ENCODE data around the gene DLG2. TPM values are rescaled to one million over a fixed set of nuclear protein-coding genes. Genes with fewer than 3 reads are reported as not detected.

DLG2 gene
- total RNA-seq, 1 experiment from 2014 or later: 17.5 TPM

DNA sequence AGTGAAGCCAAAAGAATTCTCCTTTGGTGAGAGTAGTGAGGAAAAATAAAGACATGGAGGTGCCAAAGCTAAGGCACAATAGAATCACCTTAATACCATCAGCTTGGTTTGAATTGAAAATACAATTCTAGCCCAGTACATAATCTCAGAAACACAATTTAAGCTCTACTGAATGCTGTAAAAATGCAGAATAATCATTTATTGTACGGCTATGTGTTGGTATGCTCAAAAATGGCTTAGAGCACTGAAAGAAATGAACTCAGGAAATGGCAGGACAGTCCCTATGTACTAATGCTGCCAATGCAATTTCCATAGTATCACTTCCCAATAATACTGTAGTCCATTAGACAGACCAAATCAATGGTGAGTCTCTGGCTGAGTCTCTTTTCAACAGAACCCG lies 798.5 kb downstream of the DLG2 start (continued):
- TF ChIP-seq, protein P1, sequence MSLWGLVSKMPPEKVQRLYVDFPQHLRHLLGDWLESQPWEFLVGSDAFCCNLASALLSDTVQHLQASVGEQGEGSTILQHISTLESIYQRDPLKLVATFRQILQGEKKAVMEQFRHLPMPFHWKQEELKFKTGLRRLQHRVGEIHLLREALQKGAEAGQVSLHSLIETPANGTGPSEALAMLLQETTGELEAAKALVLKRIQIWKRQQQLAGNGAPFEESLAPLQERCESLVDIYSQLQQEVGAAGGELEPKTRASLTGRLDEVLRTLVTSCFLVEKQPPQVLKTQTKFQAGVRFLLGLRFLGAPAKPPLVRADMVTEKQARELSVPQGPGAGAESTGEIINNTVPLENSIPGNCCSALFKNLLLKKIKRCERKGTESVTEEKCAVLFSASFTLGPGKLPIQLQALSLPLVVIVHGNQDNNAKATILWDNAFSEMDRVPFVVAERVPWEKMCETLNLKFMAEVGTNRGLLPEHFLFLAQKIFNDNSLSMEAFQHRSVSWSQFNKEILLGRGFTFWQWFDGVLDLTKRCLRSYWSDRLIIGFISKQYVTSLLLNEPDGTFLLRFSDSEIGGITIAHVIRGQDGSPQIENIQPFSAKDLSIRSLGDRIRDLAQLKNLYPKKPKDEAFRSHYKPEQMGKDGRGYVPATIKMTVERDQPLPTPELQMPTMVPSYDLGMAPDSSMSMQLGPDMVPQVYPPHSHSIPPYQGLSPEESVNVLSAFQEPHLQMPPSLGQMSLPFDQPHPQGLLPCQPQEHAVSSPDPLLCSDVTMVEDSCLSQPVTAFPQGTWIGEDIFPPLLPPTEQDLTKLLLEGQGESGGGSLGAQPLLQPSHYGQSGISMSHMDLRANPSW (CRISPR knock-in tag; conservative IDR thresholded peaks at IDR 0.05; ENCODE audit: low read depth): no peak
- TF ChIP-seq CREM (CRISPR knock-in tag; IDR thresholded peaks at IDR 0.05) (no peak), CREB1 (CRISPR knock-in tag; IDR thresholded peaks at IDR 0.05) (no peak)

DNA sequence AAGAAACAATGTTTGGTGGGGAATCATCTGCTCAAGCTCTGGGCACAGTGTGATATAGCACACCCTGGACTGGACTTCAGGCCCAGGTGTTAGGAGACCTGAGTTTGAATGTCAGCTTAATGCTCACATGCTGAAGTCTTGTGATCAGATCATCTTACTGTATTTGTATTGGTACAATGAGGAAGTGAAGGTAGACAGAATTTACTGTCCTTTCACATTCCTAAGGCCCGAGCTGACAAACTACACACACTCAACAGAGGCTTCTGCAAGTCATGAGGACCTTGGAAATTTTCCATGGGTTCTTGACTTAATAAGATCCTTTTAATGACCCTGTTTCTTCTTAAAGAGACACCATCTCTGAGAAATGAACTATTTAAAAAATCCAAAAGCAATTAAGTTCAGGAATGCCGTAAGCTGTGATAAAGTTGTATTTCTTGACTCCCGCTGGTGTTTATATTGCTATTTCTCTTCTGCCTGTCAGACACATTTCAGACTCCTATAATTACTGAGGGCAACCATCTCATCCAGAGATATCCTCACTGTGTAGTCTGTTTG lies 802.0 kb downstream of the DLG2 start:
- Mint-ChIP-seq H3K4me1 (peaks cover 2% of the 10 kb centered on the region), H3K4me3 (no peak overlapping the region), H3K36me3 (no peaks in the 10 kb centered on the region), H3K9me3 (no peaks in the 10 kb centered on the region), H3K27me3 (ENCODE audit: low read depth) (no peaks in the 10 kb centered on the region), H3K27ac (no peak overlapping the region)
- ChIA-PET POLR2A (no interaction called here), CTCF (interaction anchor here (0.5 to 1.6 kb wide), 2 partner anchors 74 to 241 kb away, joined by 3 to 6 read pairs; no protein-coding TSS in a partner anchor)
- DNase-seq (ENCODE audit: low spot score) (no peak), ATAC-seq (no peak)
- TF ChIP-seq, protein P2, sequence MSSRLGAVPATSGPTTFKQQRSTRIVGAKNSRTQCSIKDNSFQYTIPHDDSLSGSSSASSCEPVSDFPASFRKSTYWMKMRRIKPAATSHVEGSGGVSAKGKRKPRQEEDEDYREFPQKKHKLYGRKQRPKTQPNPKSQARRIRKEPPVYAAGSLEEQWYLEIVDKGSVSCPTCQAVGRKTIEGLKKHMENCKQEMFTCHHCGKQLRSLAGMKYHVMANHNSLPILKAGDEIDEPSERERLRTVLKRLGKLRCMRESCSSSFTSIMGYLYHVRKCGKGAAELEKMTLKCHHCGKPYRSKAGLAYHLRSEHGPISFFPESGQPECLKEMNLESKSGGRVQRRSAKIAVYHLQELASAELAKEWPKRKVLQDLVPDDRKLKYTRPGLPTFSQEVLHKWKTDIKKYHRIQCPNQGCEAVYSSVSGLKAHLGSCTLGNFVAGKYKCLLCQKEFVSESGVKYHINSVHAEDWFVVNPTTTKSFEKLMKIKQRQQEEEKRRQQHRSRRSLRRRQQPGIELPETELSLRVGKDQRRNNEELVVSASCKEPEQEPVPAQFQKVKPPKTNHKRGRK (CRISPR knock-in tag; IDR thresholded peaks at IDR 0.05; ENCODE audit: borderline replicate concordance): no peak
- no peak for TF ChIP-seq ZNF416 (CRISPR knock-in tag; IDR thresholded peaks at IDR 0.05)
- no peak for TF ChIP-seq SOX15 (CRISPR knock-in tag; IDR thresholded peaks at IDR 0.05)
- no peak for TF ChIP-seq CREB1 (CRISPR knock-in tag; IDR thresholded peaks at IDR 0.05)
- TF ChIP-seq, protein P3, sequence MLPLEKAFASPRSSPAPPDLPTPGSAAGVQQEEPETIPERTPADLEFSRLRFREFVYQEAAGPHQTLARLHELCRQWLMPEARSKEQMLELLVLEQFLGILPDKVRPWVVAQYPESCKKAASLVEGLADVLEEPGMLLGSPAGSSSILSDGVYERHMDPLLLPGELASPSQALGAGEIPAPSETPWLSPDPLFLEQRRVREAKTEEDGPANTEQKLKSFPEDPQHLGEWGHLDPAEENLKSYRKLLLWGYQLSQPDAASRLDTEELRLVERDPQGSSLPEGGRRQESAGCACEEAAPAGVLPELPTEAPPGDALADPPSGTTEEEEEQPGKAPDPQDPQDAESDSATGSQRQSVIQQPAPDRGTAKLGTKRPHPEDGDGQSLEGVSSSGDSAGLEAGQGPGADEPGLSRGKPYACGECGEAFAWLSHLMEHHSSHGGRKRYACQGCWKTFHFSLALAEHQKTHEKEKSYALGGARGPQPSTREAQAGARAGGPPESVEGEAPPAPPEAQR (CRISPR knock-in tag; IDR thresholded peaks at IDR 0.05): no peak
- TF ChIP-seq ZNF396 (CRISPR knock-in tag; IDR thresholded peaks at IDR 0.05; ENCODE audit: borderline replicate concordance): no peak
- TF ChIP-seq FOXP1 (CRISPR knock-in tag; IDR thresholded peaks at IDR 0.05; ENCODE audit: borderline replicate concordance): no peak
- TF ChIP-seq, protein P4, sequence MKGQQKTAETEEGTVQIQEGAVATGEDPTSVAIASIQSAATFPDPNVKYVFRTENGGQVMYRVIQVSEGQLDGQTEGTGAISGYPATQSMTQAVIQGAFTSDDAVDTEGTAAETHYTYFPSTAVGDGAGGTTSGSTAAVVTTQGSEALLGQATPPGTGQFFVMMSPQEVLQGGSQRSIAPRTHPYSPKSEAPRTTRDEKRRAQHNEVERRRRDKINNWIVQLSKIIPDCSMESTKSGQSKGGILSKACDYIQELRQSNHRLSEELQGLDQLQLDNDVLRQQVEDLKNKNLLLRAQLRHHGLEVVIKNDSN (CRISPR knock-in tag; IDR thresholded peaks at IDR 0.05): no peak
- TF ChIP-seq GABPB1 (CRISPR knock-in tag; IDR thresholded peaks at IDR 0.05): no peak
- TF ChIP-seq KAT7 (CRISPR knock-in tag; IDR thresholded peaks at IDR 0.05; ENCODE audit: borderline replicate concordance): no peak
- TF ChIP-seq, protein P5, sequence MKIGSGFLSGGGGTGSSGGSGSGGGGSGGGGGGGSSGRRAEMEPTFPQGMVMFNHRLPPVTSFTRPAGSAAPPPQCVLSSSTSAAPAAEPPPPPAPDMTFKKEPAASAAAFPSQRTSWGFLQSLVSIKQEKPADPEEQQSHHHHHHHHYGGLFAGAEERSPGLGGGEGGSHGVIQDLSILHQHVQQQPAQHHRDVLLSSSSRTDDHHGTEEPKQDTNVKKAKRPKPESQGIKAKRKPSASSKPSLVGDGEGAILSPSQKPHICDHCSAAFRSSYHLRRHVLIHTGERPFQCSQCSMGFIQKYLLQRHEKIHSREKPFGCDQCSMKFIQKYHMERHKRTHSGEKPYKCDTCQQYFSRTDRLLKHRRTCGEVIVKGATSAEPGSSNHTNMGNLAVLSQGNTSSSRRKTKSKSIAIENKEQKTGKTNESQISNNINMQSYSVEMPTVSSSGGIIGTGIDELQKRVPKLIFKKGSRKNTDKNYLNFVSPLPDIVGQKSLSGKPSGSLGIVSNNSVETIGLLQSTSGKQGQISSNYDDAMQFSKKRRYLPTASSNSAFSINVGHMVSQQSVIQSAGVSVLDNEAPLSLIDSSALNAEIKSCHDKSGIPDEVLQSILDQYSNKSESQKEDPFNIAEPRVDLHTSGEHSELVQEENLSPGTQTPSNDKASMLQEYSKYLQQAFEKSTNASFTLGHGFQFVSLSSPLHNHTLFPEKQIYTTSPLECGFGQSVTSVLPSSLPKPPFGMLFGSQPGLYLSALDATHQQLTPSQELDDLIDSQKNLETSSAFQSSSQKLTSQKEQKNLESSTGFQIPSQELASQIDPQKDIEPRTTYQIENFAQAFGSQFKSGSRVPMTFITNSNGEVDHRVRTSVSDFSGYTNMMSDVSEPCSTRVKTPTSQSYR (CRISPR knock-in tag; IDR thresholded peaks at IDR 0.05): no peak
- no peak for TF ChIP-seq ZNF219 (CRISPR knock-in tag; IDR thresholded peaks at IDR 0.05; ENCODE audit: borderline replicate concordance)
- TF ChIP-seq, protein P6, sequence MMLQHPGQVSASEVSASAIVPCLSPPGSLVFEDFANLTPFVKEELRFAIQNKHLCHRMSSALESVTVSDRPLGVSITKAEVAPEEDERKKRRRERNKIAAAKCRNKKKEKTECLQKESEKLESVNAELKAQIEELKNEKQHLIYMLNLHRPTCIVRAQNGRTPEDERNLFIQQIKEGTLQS (CRISPR knock-in tag; conservative IDR thresholded peaks at IDR 0.05): no peak
- TF ChIP-seq ZNF121 (CRISPR knock-in tag; IDR thresholded peaks at IDR 0.05): no peak
- TF ChIP-seq MYBL2 (CRISPR knock-in tag; IDR thresholded peaks at IDR 0.05): no peak
- TF ChIP-seq, protein P7, sequence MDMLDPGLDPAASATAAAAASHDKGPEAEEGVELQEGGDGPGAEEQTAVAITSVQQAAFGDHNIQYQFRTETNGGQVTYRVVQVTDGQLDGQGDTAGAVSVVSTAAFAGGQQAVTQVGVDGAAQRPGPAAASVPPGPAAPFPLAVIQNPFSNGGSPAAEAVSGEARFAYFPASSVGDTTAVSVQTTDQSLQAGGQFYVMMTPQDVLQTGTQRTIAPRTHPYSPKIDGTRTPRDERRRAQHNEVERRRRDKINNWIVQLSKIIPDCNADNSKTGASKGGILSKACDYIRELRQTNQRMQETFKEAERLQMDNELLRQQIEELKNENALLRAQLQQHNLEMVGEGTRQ (CRISPR knock-in tag; IDR thresholded peaks at IDR 0.05): no peak
- no peak for TF ChIP-seq SMAD4 (CRISPR knock-in tag; IDR thresholded peaks at IDR 0.05)
- TF ChIP-seq, protein P8, sequence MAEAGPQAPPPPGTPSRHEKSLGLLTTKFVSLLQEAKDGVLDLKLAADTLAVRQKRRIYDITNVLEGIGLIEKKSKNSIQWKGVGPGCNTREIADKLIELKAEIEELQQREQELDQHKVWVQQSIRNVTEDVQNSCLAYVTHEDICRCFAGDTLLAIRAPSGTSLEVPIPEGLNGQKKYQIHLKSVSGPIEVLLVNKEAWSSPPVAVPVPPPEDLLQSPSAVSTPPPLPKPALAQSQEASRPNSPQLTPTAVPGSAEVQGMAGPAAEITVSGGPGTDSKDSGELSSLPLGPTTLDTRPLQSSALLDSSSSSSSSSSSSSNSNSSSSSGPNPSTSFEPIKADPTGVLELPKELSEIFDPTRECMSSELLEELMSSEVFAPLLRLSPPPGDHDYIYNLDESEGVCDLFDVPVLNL (CRISPR knock-in tag; IDR thresholded peaks at IDR 0.05; ENCODE audit: borderline replicate concordance, low read depth): no peak

All from WTC11 (cell line).